Coronary artery (tissue), 2 donors: ENCODE measurements around the gene CACNA2D2.

ENCODE experiments used
- DNase-seq: peaks from one replicate; pipeline ENCODE4 v3.0.0-alpha.2; 2017; ENCODE audit warnings: low spot score
- H3K27ac ChIP-seq, 2 donors: fragments of 200-600 bp; sonication (generic); one replicate each; pipeline ENCODE4 v1.5.1; 2016 to 2019
- H3K4me3 ChIP-seq: fragments of 200-600 bp; sonication (generic); 2 replicates; pipeline ENCODE4 v1.5.1; 2016; ENCODE audit warnings: mild to moderate bottlenecking, moderate library complexity
- CTCF ChIP-seq: fragments of 200-600 bp; sonication (generic); IDR thresholded peaks from one replicate; pipeline ENCODE4 v1.5.1; 2019; ENCODE audit warnings: antibody characterized with exemption

The CACNA2D2 gene

GRCh38 chr3:50428007-50428633 is 75.3 kb downstream of the CACNA2D2 start:
- no peak for DNase-seq
- H3K27ac ChIP-seq: no peak overlapping the region
- TF ChIP-seq CTCF: no peak
- no peak overlapping the region for H3K4me3 ChIP-seq

DNA sequence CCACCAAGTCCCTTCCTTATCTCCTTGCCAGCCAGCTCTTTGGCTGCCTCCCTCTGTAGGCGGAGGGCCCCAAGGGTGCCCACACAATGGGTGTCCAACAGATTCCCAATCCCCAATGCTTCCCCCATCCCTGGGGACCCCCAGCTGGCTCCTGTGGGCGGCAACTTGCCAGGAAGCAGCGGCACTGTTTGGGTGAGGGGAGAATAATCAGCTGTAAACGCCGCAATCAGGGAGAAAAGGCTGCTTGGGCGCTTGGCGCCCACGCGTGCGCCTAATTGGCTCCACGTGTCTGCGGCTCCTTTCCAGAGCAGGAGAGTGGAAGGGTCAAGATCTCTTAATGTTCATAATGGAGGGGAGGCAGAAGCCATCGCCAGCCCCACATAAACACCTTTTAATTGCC is 76.2 kb downstream of the CACNA2D2 start:
- H3K4me3 ChIP-seq: no peak overlapping the region
- no peak overlapping the region for H3K27ac ChIP-seq
- no peak for TF ChIP-seq CTCF
- DNase-seq: no peak

DNA sequence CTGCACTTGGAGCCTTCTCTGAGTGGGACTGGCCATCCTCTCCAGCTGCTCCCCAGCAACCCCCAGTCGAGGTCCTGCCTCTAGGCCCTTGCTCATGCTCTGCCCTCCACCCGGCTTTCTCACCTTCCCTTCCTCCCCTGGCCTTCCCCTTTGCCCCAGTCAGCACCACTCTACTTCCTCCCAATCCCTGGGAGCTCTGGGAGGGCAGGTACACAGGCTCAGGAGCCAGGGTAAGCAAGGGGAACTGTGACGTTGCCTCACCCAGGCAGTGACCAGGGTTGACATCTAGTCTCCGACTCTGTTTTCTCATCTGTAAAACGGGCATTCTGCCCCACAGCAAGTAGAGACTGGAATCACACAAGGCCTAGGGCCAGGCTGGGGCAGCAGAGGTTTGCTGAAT is 77.5 kb downstream of the CACNA2D2 start:
- H3K27ac ChIP-seq: no peak overlapping the region
- no peak for TF ChIP-seq CTCF
- H3K4me3 ChIP-seq: no peak overlapping the region
- no peak for DNase-seq

DNA sequence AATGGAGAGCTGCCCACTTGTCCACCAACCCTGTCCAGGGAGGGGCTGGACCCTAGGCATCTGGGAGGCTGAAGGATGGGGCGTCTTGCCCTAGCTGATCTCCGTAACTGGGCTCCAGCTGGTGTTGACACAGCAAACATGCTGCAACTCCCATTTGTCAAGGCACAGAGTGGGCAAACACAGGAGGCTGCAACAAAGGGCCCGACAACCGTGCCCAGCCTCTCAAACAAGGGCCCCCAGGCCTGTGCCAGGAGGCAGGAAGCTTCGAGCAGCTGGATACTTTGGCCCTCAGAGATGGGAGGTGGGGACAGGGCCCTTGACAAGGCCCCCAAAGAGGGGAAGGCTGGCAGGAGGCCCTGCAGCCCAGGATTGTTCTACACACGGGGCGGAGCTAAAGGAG is 79.9 kb downstream of the CACNA2D2 start:
- Histone ChIP-seq H3K27ac (no peak overlapping the region), H3K4me3 (no peak overlapping the region)
- no peak for DNase-seq
- TF ChIP-seq CTCF: no peak

DNA sequence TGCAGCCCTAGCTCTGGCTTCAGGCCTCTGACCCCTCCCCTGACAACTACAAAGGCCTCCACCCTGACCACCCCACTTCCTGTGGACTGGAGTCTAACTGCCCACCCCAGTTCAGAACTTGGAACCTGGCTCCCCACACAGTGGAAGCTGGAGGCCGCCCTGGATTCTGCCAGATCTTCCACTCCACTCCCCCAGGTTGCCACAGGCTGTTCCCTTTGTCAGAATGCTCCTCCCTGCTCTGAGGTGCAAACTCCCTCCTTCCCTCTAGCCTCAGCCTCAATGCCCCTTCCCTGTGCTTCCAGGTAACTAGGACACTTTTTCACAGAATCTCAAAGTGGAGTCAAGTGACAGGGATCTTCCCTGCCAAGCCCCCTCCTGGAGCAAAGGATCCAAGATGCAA is 81.3 kb downstream of the CACNA2D2 start:
- DNase-seq: no peak
- H3K4me3 ChIP-seq: no peak overlapping the region
- H3K27ac ChIP-seq: no peak overlapping the region
- TF ChIP-seq CTCF: no peak

GRCh38 chr3:50419595-50420370 is 83.7 kb downstream of the CACNA2D2 start:
- no peak overlapping the region for H3K4me3 ChIP-seq
- no peak for DNase-seq
- TF ChIP-seq CTCF: no peak
- no peak overlapping the region for H3K27ac ChIP-seq

DNA sequence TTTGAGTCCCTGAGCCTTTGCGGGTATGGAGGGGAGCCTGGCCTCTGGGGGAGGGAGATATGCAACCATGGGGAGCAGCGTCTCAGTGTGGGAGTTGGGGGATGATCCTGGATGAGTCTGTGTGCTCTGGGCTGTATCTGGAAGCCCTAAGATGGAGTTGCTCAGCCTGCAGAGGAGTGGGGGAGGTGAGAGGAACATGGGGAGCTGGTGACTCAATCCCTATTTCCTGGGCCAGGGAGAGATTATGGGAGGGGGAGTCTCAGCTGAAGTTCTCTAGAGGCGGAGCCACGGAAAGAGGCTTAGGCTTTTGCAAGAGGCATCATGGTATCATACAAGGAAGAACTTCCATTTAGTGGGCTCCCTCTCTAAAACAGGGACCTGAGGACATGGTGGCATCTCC is 84.6 kb downstream of the CACNA2D2 start:
- no peak overlapping the region for H3K4me3 ChIP-seq
- TF ChIP-seq CTCF: no peak
- H3K27ac ChIP-seq: no peak overlapping the region
- DNase-seq: no peak
